Epithelial cell of esophagus (primary cell): ENCODE measurements around the gene CCDC179.

Experiments
- DNase-seq: peaks from one replicate; pipeline ENCODE4 v3.0.0; 2010; ENCODE audit warnings: low read depth
- H3K4me3 ChIP-seq: 2 replicates; pipeline ENCODE4 v1.5.1; 2011; ENCODE audit warnings: mild to moderate bottlenecking, low read length, control low read depth
- TF ChIP-seq, protein P1 (sequence below): IDR thresholded peaks from 2 replicates; pipeline ENCODE4 v1.5.1; 2011; ENCODE audit warnings: low read depth, mild to moderate bottlenecking, low read length, control low read depth, inconsistent platforms; ENCODE audit not compliant: insufficient read depth; ENCODE audit errors: missing control alignments

CCDC179 gene

DNA sequence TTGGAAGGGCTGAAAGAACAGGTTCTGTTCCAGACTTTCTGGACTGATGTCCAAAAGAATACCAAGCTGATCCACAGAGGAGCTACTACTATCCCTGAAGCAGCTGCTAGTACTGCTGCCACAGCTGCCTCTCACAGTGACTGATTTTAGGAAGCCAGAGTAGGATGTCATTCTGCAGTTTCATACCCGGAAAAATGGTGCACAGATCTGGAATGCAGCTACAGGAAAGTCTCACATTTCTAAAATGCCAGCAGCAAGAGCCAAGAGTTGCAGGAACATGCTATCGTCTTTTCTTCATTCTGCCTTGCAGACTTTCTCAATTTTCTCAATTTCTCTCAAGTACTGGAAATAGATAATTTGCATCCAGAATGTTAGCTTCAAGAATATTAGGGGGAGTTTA lies 19.4 kb upstream of the CCDC179 start:
- TF ChIP-seq, protein P1, sequence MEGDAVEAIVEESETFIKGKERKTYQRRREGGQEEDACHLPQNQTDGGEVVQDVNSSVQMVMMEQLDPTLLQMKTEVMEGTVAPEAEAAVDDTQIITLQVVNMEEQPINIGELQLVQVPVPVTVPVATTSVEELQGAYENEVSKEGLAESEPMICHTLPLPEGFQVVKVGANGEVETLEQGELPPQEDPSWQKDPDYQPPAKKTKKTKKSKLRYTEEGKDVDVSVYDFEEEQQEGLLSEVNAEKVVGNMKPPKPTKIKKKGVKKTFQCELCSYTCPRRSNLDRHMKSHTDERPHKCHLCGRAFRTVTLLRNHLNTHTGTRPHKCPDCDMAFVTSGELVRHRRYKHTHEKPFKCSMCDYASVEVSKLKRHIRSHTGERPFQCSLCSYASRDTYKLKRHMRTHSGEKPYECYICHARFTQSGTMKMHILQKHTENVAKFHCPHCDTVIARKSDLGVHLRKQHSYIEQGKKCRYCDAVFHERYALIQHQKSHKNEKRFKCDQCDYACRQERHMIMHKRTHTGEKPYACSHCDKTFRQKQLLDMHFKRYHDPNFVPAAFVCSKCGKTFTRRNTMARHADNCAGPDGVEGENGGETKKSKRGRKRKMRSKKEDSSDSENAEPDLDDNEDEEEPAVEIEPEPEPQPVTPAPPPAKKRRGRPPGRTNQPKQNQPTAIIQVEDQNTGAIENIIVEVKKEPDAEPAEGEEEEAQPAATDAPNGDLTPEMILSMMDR = no peak
- DNase-seq = peak; percentile 29
- no peak overlapping the region for H3K4me3 ChIP-seq

DNA sequence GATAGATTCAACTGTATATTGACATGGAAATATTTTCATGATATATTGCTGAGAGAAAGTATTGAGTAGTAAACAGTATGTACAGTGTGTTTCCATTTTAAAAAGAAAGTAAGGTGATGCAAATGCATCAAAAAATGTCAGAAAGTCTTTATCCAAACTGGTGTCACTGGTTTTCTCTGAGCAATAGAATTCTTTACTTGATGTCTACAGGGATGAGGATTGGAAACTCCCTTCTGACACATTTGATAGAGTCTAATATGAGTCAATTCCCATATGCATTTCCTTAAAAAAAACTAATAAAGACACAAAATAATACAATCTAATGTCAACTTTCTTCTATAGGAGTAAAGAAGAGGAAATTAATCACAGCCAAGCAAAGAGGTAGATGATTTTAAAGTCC lies 18.3 kb upstream of the CCDC179 start:
- TF ChIP-seq, protein P1 = no peak
- DNase-seq = peak; percentile 57
- H3K4me3 ChIP-seq = no peak overlapping the region

DNA sequence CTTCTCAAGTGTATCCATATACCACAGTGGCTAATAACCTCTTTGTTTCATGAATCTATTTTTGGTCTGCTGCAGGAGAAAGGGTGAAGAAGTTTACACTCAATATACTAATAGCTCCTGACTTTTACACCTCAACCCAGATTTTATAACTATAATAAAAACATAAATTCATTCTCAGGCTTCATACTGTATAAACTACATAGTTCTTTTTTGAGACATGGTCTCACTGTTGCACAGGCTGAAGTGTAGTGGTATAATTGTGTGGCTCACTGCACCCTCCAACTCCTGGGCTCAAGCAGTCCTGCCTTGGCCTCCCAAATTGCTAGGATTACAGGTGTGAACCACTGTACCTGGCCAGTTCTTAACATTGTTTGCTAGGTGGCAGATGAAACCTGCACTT lies 17.8 kb upstream of the CCDC179 start:
- no peak for DNase-seq
- TF ChIP-seq, protein P1 = no peak
- H3K4me3 ChIP-seq = no peak overlapping the region

DNA sequence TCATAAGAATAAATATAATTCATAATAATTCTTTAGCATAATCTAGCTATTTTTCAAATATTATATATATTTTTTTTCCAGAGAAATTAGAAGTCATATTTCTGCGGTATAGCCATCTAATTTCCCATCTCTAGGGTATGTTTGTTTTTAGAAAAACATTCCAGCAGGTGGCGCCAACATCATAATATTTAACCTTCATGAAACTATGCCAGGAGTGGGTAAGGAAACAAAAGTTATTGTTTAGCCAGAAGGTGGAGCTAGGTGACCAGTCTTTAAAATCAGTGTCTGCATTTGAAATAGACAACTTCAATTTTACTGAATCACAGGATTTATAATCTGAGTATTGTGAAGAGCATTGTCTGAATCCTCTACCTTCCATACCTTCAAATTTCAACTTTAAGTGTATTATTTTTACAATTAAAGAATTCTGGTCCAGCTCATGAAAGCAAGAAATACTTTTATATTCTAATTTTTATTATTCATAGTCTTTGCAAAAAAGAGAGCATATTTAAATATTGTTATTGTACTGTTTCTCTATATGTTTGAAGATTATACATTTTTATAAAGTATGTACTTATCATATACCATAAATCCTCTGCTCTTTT lies 15.7 kb upstream of the CCDC179 start:
- TF ChIP-seq, protein P1 = peak; percentile 66
- no peak overlapping the region for H3K4me3 ChIP-seq

DNA sequence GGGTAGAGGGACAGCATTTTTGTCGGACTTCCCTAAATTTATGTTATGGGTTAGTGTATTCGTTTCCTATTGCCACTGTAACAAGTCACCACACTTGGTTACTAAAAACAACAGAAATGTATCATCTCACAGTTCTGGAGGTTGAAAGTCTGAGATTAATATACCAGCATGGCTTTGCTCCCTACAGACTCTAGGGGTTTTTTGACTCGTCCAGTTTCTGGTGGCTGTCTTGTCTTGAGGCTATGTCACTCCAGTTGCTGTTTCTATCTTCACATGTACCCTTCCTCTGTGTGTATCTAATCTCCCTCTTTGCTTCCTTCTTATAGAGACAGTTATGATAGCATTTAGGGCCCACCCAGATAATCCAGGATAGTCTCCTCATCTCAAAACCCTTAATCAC lies 9.1 kb upstream of the CCDC179 start:
- DNase-seq = no peak
- H3K4me3 ChIP-seq = no peak overlapping the region
- TF ChIP-seq, protein P1 = no peak

More for the DNA sequence above, 15.7 kb upstream of the CCDC179 start:
- DNase-seq = peak; percentile 87

DNA sequence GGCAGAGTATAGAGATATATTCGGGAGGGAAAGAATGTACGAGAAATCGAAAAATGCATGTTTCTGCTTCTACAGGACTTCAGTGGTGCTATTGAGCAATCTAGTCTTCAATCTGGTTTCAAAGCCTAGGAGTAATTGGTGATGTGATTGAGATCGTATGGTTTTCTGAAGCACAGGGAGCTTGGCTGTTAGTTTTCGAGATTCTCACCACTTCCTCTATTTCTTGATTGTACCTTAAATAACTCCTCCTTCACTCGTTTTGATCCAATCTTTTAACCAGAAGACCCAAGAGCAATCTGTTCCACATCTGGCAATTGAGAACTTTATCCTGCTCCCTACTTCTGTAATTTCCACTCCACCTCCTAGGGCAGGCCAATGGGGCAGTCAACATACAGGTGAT lies 518 bp downstream of the CCDC179 start:
- DNase-seq = no peak
- no peak overlapping the region for H3K4me3 ChIP-seq
- TF ChIP-seq, protein P1 = no peak

DNA sequence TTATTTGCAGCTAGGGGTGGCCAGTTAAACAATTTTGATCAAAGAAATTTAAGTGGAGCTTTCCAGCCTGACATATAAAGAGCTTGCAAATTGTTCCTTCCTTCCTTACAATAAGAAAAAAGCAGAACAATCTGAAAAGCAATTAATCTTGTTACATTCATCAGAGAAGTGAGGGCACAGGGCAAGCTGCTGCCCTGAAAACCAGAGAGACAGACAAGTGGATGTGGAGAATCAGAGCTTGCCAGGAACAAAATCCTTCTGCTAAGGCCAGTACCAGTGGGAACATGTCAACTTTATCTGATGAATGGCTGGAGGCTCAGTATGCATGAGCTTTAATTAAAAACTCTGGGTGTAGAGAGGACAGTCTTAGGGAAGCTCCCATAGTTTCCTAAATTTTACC lies 8.8 kb downstream of the CCDC179 start:
- no peak for DNase-seq
- no peak overlapping the region for H3K4me3 ChIP-seq
- TF ChIP-seq, protein P1 = no peak
